Body of pancreas (tissue), 4 donors: Measurements from ENCODE around the gene COL6A3.

Experiments used
- POLR2A ChIP-seq, 3 donors: fragments of 450-650 bp; IDR thresholded peaks; one replicate each; pipeline ENCODE4 v1.6.1; 2016; ENCODE audit warnings: antibody characterized with exemption in 3 of 3, mild to moderate bottlenecking in 2 of 3
- TF ChIP-seq, protein P1 (sequence below), 7 experiments: fragments of 450-650 bp in 4 of 7; fragments of 200-600 bp in 3 of 7; sonication (generic) in 3 of 7; IDR thresholded peaks; one replicate each; pipeline ENCODE4 v1.5.1; 2016 to 2019; ENCODE audit warnings: antibody characterized with exemption in 7 of 7

- TF ChIP-seq, protein P1, sequence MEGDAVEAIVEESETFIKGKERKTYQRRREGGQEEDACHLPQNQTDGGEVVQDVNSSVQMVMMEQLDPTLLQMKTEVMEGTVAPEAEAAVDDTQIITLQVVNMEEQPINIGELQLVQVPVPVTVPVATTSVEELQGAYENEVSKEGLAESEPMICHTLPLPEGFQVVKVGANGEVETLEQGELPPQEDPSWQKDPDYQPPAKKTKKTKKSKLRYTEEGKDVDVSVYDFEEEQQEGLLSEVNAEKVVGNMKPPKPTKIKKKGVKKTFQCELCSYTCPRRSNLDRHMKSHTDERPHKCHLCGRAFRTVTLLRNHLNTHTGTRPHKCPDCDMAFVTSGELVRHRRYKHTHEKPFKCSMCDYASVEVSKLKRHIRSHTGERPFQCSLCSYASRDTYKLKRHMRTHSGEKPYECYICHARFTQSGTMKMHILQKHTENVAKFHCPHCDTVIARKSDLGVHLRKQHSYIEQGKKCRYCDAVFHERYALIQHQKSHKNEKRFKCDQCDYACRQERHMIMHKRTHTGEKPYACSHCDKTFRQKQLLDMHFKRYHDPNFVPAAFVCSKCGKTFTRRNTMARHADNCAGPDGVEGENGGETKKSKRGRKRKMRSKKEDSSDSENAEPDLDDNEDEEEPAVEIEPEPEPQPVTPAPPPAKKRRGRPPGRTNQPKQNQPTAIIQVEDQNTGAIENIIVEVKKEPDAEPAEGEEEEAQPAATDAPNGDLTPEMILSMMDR (IDR thresholded peaks at IDR 0.05): no peak
- no peak for TF ChIP-seq POLR2A (IDR thresholded peaks at IDR 0.05)
These were observed 16.9 kb downstream of the COL6A3 start for GRCh38 chr2:237397072-237397471.
